ENCODE data around the gene UPK1A. TPM values are rescaled to one million over a fixed set of nuclear protein-coding genes. Genes with fewer than 3 reads are reported as not detected.

UPK1A gene
- total and polyA plus RNA-seq, 8 donors: 0.16 TPM; not detected in 7

DNA sequence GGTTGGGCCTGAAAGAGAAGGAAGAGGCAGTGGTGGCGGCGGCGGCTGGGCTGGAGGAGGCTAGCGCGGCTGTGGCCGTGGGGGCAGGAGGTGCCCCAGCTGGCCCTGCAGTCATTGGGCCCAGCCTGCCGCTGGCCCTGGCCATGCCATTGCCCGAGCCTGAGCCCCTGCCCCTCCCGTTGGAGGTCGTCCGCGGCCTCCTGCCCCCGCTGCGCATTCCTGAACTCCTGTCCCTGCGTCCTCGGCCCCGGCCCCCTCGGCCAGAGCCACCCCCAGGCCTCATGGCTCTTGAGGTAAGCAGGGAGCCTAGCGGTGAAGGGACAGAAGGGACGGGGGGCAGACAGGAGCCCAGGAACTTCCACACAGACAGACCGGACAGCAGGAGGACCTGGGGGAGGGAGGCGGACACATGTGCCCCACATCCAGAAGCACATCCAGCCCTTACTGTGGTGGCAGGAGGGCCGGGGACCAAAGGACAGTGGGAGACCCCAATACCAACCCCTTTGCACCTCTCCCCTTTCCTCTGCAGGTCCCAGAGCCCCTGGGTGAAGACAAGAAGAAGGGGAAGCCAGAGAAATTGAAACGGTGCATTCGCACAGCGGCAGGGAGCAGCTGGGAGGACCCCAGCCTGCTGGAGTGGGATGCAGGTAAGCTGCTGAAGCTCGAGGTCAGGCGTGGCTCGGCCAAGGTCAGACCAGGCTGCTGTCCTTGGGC, 32.4 kb upstream of the UPK1A start:
- no peak for DNase-seq
- no peak for FAIRE-seq
- H3K4me1 ChIP-seq: peaks cover 5 to 13% (median 7%) of the 10 kb centered on the region in 3 donors
- ATAC-seq: no peak
- no peaks in the 10 kb centered on the region for H3K9me3 ChIP-seq
- H3K27ac ChIP-seq: no peak overlapping the region
- no peak overlapping the region for H3K4me3 ChIP-seq
- H3K36me3 ChIP-seq: peaks cover 0 to 72% (median 26%) of the 10 kb centered on the region in 3 donors
- TF ChIP-seq, protein P1, sequence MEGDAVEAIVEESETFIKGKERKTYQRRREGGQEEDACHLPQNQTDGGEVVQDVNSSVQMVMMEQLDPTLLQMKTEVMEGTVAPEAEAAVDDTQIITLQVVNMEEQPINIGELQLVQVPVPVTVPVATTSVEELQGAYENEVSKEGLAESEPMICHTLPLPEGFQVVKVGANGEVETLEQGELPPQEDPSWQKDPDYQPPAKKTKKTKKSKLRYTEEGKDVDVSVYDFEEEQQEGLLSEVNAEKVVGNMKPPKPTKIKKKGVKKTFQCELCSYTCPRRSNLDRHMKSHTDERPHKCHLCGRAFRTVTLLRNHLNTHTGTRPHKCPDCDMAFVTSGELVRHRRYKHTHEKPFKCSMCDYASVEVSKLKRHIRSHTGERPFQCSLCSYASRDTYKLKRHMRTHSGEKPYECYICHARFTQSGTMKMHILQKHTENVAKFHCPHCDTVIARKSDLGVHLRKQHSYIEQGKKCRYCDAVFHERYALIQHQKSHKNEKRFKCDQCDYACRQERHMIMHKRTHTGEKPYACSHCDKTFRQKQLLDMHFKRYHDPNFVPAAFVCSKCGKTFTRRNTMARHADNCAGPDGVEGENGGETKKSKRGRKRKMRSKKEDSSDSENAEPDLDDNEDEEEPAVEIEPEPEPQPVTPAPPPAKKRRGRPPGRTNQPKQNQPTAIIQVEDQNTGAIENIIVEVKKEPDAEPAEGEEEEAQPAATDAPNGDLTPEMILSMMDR (IDR thresholded peaks at IDR 0.05): no peak
- 88 to 89% methylated on average over 29 of the region's 29 CpGs for WGBS, 2 donors
- H3K27me3 ChIP-seq: no peaks in the 10 kb centered on the region
- intact Hi-C loops (cut with DNase I): no loop called here

DNA sequence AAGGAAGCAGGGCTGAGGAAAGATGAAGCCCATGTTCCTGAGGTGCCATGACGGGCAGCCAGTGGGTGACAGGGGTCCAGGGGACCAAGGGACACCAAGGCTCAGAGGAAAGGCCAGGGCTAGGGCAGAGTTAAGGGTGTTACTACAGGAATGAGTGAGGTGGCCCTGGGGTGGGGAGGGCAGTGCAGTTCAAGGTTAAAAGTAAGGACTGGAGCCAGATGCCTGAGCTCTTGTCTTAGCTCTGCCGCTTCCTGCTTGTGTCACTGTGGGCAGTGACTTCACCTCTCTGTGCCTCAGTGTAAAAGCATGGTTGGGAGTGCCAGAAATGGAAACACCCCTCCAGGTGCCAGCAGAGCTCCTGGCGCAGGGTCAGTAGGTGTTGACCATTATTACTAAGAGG, 29.7 kb upstream of the UPK1A start:
- H3K4me3 ChIP-seq: no peak overlapping the region
- H3K27me3 ChIP-seq: no peaks in the 10 kb centered on the region
- DNase-seq (no peak), ATAC-seq (no peak), FAIRE-seq (no peak)
- no peaks in the 10 kb centered on the region for H3K9me3 ChIP-seq
- H3K4me1 ChIP-seq: no peaks in the 10 kb centered on the region
- WGBS, 2 donors: 91 to 93% methylated on average over 3 of the region's 3 CpGs
- TF ChIP-seq, protein P1 (IDR thresholded peaks at IDR 0.05): no peak
- peaks cover 0 to 59% (median 17%) of the 10 kb centered on the region in 3 donors for H3K36me3 ChIP-seq
- intact Hi-C loops (cut with DNase I): no loop called here
- H3K27ac ChIP-seq: no peak overlapping the region

DNA sequence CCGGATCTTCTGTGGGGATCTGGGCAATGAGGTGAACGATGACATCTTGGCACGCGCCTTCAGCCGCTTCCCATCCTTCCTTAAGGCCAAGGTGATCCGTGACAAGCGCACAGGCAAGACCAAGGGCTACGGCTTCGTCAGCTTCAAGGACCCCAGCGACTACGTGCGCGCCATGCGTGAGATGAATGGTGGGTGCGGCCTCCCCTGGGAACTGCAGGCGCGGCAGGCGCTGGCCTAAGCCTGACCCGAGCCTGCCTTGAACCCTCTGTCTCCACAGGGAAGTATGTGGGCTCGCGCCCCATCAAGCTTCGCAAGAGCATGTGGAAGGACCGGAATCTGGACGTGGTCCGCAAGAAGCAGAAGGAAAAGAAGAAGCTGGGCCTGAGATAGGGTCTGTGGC, 29.2 kb upstream of the UPK1A start:
- no peaks in the 10 kb centered on the region for H3K27me3 ChIP-seq
- H3K9me3 ChIP-seq: no peaks in the 10 kb centered on the region
- DNase-seq (no peak), ATAC-seq (no peak), FAIRE-seq (no peak)
- H3K36me3 ChIP-seq: peaks cover 0 to 54% (median 17%) of the 10 kb centered on the region in 3 donors
- no peak overlapping the region for H3K4me3 ChIP-seq
- WGBS, 2 donors: 93 to 96% methylated on average over 25 of the region's 25 CpGs
- TF ChIP-seq, protein P1 (IDR thresholded peaks at IDR 0.05): no peak
- H3K27ac ChIP-seq: no peak overlapping the region
- no peaks in the 10 kb centered on the region for H3K4me1 ChIP-seq
- intact Hi-C loops (cut with DNase I): no loop called here

DNA sequence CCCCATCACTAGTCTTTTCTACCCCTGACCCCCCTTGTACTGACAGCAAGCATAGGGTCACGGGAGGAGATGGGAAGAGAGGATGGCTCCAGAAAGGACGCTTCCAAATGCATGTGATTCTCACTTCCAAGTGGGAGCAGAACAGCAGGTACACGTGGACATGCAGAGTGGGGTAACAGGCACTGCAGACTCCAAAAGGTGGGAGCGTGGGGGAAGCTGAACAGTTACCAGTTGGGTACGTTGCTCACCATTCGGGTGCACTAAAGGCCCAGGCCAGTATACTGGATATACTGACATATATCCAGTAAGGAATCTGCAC, 27.0 kb upstream of the UPK1A start:
- no peak for DNase-seq

DNA sequence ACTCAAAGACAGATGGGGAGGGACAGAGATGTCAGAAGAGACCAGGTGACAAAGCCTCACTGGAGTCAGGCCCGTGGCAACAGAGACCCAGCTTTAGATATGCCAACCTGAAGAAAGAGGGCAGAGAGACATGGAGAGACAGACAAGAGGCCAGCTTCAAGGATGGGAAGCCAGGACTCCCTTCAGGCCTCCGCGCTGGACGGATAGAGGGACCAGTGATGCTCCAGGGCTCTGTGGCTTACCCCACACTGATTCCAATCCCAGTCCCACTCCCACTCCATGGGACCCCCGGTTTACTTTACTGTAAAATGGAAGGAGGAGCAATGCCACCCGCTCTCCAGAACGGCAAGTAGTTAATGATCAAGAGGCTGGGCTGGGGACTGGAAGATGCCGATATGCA, 26.5 kb upstream of the UPK1A start:
- 77 to 78% methylated on average over 8 of the region's 8 CpGs for WGBS, 2 donors

More for the DNA sequence above, 27.0 kb upstream of the UPK1A start:
- ATAC-seq (no peak), FAIRE-seq (no peak)
- H3K9me3 ChIP-seq: no peaks in the 10 kb centered on the region
- intact Hi-C loops (cut with DNase I): no loop called here
- TF ChIP-seq, protein P1 (IDR thresholded peaks at IDR 0.05): no peak
- H3K36me3 ChIP-seq: peaks cover 0 to 33% (median 12%) of the 10 kb centered on the region in 3 donors
- no peaks in the 10 kb centered on the region for H3K4me1 ChIP-seq
- no peak overlapping the region for H3K27ac ChIP-seq
- H3K4me3 ChIP-seq: no peak overlapping the region
- WGBS, 2 donors: 53 to 68% methylated on average over 6 of the region's 6 CpGs
- H3K27me3 ChIP-seq: no peaks in the 10 kb centered on the region

More for the DNA sequence above, 26.5 kb upstream of the UPK1A start:
- TF ChIP-seq, protein P1 (IDR thresholded peaks at IDR 0.05): no peak
- Histone ChIP-seq H3K4me3 (no peak overlapping the region), H3K36me3 (peaks cover 0 to 27% (median 10%) of the 10 kb centered on the region in 3 donors), H3K9me3 (no peaks in the 10 kb centered on the region), H3K27me3 (no peaks in the 10 kb centered on the region), H3K27ac (no peak overlapping the region), H3K4me1 (no peaks in the 10 kb centered on the region)
- intact Hi-C loops (cut with DNase I): no loop called here
- no peak for DNase-seq
- no peak for ATAC-seq
- FAIRE-seq: no peak
